HK-2 (cell line): ENCODE results near the gene REN.

Experiments used
- DNase-seq: peaks from one replicate; pipeline ENCODE4 v3.0.0-alpha.2; 2018; ENCODE audit not compliant: unreplicated experiment

Gene REN

GRCh38 chr1:204134103-204134502 is 32.0 kb downstream of the REN start:
- DNase-seq = no peak

- DNase-seq = no peak
These were observed 33.4 kb downstream of the REN start for GRCh38 chr1:204132718-204133117.

GRCh38 chr1:204131978-204132377 is 34.2 kb downstream of the REN start:
- no peak for DNase-seq

GRCh38 chr1:204130981-204131892 is 34.9 kb downstream of the REN start:
- DNase-seq = peak; percentile 77

GRCh38 chr1:204130178-204130577 is 36.0 kb downstream of the REN start:
- no peak for DNase-seq

GRCh38 chr1:204128964-204129896 is 36.9 kb downstream of the REN start:
- DNase-seq = peak; percentile 80

DNA sequence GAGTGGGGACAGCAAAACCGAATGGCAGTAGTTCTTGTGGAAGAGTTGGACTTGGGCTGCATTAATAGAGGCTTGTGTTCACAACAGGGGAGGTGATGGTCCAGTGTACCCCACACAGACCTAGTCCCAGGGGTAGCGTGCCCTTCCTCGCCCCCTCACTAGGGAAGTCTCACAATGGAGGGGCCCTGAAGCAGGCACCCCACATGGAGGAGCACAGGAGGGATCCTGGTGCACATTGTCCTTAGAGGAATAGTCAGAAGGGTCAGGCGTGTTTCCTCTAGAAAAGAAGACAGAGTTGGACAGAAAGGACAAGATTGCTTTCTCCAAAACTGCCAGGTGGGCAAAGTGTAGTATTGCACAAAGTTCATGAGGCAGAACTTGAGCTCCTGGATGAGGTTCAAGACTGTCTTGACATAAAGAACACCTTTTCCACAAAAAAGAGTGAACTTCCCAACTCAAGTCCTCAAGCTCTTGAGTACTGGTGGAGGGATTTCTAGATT is 37.6 kb downstream of the REN start:
- no peak for DNase-seq

- DNase-seq = peak; percentile 75
These were observed 38.4 kb downstream of the REN start for GRCh38 chr1:204127597-204128242.

DNA sequence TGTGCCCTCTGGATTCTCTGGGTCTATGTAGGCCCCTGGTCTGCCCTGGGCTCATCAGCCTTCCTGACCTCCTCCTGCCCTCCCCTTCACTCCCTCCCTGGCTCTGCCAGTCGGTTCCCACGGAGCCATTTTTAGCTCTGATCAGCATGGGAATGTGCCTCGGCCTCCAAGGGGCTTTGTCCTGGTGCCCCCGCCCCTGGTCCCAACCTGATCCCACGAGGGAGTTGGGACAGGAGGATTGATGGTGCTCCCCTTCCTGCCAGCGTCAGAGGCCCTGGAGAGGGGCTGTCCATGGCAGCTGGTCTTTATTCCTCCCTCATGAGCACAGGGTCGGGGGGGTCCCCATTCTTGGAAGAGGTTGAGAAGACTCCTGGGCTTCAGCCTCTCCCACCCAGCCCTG is 39.2 kb downstream of the REN start:
- no peak for DNase-seq

GRCh38 chr1:204126386-204126785 is 39.8 kb downstream of the REN start:
- no peak for DNase-seq

GRCh38 chr1:204125759-204126351 is 40.3 kb downstream of the REN start:
- no peak for DNase-seq

GRCh38 chr1:204124639-204125038 is 41.5 kb downstream of the REN start:
- DNase-seq = no peak

- DNase-seq = no peak
These were observed 42.8 kb downstream of the REN start for GRCh38 chr1:204123376-204123775.

- DNase-seq = no peak
These were observed 44.1 kb downstream of the REN start for GRCh38 chr1:204121840-204122555.

- DNase-seq = no peak
These were observed 49.6 kb downstream of the REN start for GRCh38 chr1:204116539-204116938.

- DNase-seq = no peak
These were observed 51.0 kb downstream of the REN start for GRCh38 chr1:204115116-204115515.

GRCh38 chr1:204114606-204115005 is 51.5 kb downstream of the REN start:
- no peak for DNase-seq

DNA sequence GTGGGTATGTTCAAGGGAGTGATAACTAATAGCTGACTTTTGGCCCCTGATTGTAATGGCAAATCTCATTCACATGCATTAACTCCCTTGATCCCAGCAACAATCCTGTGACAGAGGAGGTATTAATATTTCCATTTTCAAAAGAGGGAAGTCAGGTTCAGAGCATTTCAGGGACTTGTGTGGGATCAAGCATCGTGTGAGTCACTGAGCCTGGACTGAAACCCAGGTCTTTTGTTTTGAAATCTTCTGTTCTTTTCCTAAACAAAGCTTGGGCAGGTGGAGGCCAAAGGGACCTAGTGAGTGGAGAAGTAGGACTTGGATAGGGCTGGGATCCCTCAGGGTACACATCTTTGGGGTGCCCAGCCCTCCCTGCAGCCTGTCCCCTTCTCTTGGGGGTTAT is 52.2 kb downstream of the REN start:
- no peak for DNase-seq

DNA sequence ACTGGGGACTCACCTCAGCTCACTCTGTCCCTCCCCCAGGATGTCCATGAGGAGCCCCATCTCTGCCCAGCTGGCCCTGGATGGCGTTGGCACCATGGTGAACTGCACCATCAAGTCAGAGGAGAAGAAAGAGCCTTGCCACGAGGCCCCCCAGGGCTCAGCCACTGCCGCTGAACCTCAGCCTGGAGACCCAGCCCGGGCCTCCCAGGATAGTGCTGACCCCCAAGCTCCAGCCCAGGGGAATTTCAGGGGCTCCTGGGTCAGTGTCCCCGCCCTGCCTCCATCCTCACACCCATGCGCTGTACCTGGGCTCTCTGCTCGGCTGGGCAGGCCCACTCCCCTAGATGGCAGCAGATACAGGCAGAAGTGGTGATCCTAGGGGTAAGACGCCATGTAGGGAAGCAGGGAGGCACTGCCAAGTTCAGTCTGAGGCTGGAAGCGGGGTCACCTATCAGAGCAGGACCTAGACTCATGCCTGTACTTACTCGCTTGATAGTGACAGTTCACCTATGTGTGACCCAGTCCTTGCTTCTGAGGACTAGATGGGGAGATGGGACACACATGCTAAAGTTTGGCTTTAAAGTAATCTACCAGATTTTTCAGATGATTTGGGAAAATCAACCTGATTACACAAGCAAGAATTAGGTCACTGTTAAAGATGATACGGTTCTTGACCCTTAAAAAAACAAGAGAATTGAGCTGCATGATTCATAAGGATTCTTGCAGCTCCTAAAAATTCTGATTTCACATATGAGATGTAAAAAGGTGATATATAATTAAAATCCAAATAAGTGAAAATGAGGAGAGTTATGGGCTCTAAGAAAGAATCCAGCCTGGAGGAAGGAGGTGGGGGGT is 53.0 kb downstream of the REN start:
- no peak for DNase-seq
